Activated T-helper 17 cell treated with anti-CD3 and anti-CD28 coated beads, Interleukin-2, amount 50 U/mL, for 72 hours (primary cell): ENCODE data around the gene MAP2K6. TPM values are rescaled to one million over a fixed set of nuclear protein-coding genes. Genes with fewer than 3 reads are reported as not detected.

ENCODE experiments used
- ATAC-seq: fragments of 150-1000 bp; cut with Tn5 transposase; replicated peaks from 2 replicates; pipeline ENCODE4 v1.10.0; 2021; ENCODE audit warnings: mild to moderate bottlenecking, moderate library complexity
- H3K27ac Mint-ChIP-seq: one replicate; pipeline ENCODE4 v1.8.0; 2022; ENCODE audit warnings: mixed read lengths
- H3K27me3 Mint-ChIP-seq: one replicate; pipeline ENCODE4 v1.8.0; 2022; ENCODE audit warnings: mixed read lengths
- H3K36me3 Mint-ChIP-seq: one replicate; pipeline ENCODE4 v1.8.0; 2022; ENCODE audit warnings: low read depth, mild to moderate bottlenecking, mixed read lengths
- H3K4me1 Mint-ChIP-seq: one replicate; pipeline ENCODE4 v1.8.0; 2022; ENCODE audit warnings: mixed read lengths
- H3K4me3 Mint-ChIP-seq: one replicate; pipeline ENCODE4 v1.8.0; 2022; ENCODE audit warnings: mild to moderate bottlenecking, mixed read lengths
- H3K9me3 Mint-ChIP-seq: one replicate; pipeline ENCODE4 v1.8.0; 2022; ENCODE audit warnings: mixed read lengths
- total RNA-seq, 2 donors: library from RNA; stranded (reverse); gene quantifications; one replicate each; pipeline ENCODE4 v1.2.3, GENCODE V29; 2022

The MAP2K6 gene
- total RNA-seq, 2 donors from 2014 or later = 2.4 to 3.9 TPM

DNA sequence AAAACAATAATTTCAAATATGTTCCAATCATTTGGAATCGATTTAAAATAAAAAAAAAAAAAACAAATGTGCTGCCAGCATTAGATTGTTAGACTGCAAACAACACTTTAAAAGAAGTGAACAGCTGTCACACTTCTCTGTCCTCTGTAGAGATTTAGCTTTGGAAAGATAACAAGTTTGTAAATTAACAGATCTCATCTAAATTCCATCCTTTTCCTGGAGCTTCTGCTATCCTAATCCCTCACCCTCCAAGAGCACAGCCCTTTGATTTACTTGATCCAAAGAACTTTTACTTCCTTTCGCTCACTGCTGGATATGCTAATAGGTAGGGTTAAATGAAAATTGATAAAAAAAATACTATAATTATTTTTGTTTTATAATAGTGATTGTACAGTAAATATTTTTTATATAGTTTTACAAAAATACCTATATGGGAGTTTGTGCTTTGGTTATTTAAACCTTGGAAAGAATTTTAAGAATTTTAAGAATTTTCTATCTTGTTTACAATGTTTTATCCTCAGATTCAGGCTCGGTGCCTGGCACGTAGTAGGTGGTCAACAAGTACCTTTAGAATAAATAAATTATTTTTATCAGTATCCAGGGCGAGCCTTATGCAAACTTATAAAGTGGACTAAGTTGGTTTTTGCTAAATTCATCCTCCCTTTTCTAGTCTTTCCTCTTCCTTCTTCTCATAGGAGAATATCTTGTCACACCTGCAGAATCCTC lies 21.6 kb downstream of the MAP2K6 start:
- H3K27me3 Mint-ChIP-seq = no peaks in the 10 kb centered on the region
- H3K4me1 Mint-ChIP-seq = no peaks in the 10 kb centered on the region
- no peak for ATAC-seq
- H3K4me3 Mint-ChIP-seq = no peak overlapping the region
- no peaks in the 10 kb centered on the region for H3K36me3 Mint-ChIP-seq
- no peak overlapping the region for H3K27ac Mint-ChIP-seq
- peaks cover 11% of the 10 kb centered on the region for H3K9me3 Mint-ChIP-seq

DNA sequence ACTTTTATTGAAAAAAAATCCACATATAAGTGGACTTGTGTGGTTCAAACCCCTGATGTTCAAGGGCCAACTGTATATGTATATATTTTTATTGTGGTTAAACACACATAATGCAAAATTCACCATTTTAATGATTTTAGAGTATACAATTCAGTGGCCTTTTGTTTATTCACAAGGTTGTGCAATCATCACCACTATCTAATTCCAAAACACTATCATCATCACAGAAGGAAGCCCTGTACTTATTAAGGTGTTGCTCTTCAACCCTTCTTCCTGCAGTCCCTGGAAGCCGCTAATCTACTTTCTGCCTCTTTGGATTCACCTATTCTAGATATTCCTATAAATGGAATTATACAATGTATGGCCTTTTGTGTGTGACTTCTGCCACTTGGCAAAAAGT lies 23.0 kb downstream of the MAP2K6 start:
- no peaks in the 10 kb centered on the region for H3K4me1 Mint-ChIP-seq

DNA sequence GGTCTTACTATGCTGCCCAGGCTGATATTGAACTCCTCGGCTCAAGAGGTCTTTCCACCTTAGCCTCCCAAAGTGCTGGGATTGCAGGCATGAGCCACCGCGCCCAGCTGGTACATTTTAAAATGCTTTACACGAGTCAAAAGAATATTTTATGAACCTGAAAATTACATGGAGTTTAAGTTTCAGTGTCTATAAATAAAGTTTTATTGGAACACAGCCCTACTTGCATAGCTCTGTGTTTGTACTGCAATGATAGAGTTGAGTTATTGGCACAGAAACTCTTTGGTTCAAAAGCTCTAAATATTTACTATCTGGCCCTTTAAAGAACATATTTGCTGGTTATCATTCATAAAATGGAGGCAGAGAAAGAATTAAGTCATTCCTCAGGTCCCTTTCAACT lies 24.3 kb downstream of the MAP2K6 start:
- no peak for ATAC-seq
- no peaks in the 10 kb centered on the region for H3K4me1 Mint-ChIP-seq

More for the DNA sequence above, 23.0 kb downstream of the MAP2K6 start:
- H3K4me3 Mint-ChIP-seq = no peak overlapping the region
- no peaks in the 10 kb centered on the region for H3K36me3 Mint-ChIP-seq
- no peak overlapping the region for H3K27ac Mint-ChIP-seq
- ATAC-seq = no peak
- peaks cover 11% of the 10 kb centered on the region for H3K9me3 Mint-ChIP-seq
- H3K27me3 Mint-ChIP-seq = no peaks in the 10 kb centered on the region

DNA sequence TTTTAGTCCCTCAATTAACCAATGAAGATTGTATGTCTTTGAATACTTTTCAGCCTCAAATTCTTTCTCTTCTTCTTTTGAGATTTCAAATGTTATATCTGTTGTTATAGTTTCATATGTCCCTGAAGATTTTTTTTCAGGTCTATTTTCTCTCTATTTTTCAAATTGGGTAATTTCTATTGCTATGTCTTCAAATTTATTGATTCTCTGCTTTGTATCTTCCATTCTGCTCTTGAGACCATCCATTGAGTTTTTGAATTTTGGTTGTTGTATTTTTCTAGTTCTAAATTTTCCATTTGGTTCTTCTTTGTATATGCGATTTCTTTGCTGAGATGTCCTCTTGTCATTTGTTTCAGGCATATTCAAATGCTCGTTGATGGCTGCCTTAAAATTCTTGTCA lies 26.7 kb downstream of the MAP2K6 start:
- peaks cover 11% of the 10 kb centered on the region for H3K9me3 Mint-ChIP-seq
- no peaks in the 10 kb centered on the region for H3K27me3 Mint-ChIP-seq
- H3K36me3 Mint-ChIP-seq = no peaks in the 10 kb centered on the region
- no peak overlapping the region for H3K27ac Mint-ChIP-seq
- H3K4me1 Mint-ChIP-seq = no peaks in the 10 kb centered on the region
- ATAC-seq = no peak
- H3K4me3 Mint-ChIP-seq = no peak overlapping the region

More for the DNA sequence above, 24.3 kb downstream of the MAP2K6 start:
- Mint-ChIP-seq H3K9me3 (peaks cover 11% of the 10 kb centered on the region), H3K4me3 (no peak overlapping the region), H3K27me3 (no peaks in the 10 kb centered on the region), H3K27ac (no peak overlapping the region), H3K36me3 (no peaks in the 10 kb centered on the region)

DNA sequence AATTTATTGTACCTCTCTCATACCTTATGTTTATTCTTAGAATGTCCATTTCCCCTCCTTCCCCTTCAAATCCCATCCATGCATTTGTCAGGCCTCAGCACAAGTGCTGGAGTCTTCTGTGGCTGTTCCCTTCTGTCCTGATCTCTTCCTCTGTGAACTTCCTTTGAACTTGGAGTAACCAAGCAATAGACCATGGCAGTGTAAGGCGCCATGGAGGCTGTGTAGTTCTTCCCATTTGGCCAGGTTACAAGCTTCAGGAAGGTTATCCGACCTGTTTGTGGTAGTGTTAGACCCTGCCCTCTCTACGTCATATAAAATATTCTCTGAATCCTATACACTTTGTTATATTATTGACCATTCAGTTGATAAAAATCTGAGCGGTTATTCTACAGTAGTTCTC lies 28.6 kb downstream of the MAP2K6 start:
- Mint-ChIP-seq H3K4me1 (no peaks in the 10 kb centered on the region), H3K27me3 (no peaks in the 10 kb centered on the region), H3K4me3 (no peak overlapping the region), H3K36me3 (no peaks in the 10 kb centered on the region), H3K9me3 (peaks cover 11% of the 10 kb centered on the region), H3K27ac (no peak overlapping the region)
- ATAC-seq = no peak

DNA sequence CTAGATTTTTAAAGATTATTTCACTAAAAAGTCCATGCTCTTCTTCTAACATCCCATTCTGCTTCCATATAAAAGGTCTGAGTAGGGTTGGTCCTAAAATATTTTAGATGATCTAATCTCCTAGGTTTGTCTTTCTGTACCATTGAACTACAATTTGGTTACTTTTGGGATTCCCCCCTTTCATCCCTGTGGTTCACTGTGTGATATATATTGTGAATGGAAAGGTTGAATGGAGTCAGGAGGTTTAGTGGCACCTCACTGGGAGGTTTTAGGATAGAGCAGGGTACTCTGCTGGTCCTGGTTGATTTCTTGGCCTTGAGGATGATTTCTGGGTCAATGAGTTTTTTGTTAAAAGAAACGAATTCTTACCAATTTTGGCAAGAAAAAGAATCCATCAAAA lies 29.5 kb downstream of the MAP2K6 start:
- Mint-ChIP-seq H3K4me1 (peaks cover 1% of the 10 kb centered on the region), H3K27ac (no peak overlapping the region), H3K36me3 (no peaks in the 10 kb centered on the region), H3K4me3 (no peak overlapping the region), H3K27me3 (no peaks in the 10 kb centered on the region), H3K9me3 (peaks cover 10% of the 10 kb centered on the region)
- peak; percentile 54 for ATAC-seq

DNA sequence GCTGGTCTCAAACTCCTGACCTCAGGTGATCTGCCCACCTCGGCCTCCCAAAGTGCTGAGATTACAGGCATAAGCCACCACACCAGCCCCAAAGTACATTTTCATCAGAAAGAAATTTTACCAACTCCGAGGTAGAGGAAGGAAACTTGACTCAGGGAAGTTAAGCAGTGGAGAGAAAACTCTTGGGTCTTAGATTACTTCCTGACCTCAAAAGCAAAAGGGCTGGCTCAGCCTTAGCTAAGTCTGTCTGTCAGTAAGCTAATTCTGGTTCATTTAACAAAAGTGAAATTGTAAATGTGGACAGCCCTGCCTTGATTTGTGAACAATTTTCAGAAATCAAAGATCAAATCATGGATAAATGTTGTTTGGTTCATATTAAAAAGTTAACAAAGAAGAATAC lies 30.6 kb downstream of the MAP2K6 start:
- no peaks in the 10 kb centered on the region for H3K36me3 Mint-ChIP-seq
- ATAC-seq = no peak
- no peaks in the 10 kb centered on the region for H3K27me3 Mint-ChIP-seq
- no peak overlapping the region for H3K27ac Mint-ChIP-seq
- peaks cover 3% of the 10 kb centered on the region for H3K4me1 Mint-ChIP-seq
- no peak overlapping the region for H3K4me3 Mint-ChIP-seq
- H3K9me3 Mint-ChIP-seq = peaks cover 7% of the 10 kb centered on the region

DNA sequence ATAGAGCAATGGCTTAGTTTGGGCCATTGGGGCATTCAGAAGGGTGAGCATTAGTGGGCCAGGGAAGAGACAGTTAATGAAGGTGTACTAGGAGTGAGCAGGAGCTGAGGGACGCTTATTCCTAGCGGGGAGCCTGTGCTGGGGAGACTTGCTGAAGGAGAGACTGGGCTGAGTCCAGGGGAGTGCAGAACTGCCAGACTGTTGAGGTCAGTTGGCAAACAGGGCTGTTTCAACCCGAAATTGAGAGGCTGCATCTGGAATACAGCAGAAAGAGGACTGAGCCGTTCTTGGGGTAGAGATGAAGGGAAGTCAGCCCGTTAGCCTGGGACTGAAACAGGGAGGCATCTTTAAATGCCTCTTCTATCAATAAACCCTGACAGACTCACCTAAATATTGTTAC lies 33.2 kb downstream of the MAP2K6 start:
- ATAC-seq = no peak
- no peaks in the 10 kb centered on the region for H3K9me3 Mint-ChIP-seq
- H3K27me3 Mint-ChIP-seq = no peaks in the 10 kb centered on the region
- H3K36me3 Mint-ChIP-seq = no peaks in the 10 kb centered on the region
- no peak overlapping the region for H3K4me3 Mint-ChIP-seq
- peaks cover 18% of the 10 kb centered on the region for H3K4me1 Mint-ChIP-seq
- H3K27ac Mint-ChIP-seq = no peak overlapping the region

DNA sequence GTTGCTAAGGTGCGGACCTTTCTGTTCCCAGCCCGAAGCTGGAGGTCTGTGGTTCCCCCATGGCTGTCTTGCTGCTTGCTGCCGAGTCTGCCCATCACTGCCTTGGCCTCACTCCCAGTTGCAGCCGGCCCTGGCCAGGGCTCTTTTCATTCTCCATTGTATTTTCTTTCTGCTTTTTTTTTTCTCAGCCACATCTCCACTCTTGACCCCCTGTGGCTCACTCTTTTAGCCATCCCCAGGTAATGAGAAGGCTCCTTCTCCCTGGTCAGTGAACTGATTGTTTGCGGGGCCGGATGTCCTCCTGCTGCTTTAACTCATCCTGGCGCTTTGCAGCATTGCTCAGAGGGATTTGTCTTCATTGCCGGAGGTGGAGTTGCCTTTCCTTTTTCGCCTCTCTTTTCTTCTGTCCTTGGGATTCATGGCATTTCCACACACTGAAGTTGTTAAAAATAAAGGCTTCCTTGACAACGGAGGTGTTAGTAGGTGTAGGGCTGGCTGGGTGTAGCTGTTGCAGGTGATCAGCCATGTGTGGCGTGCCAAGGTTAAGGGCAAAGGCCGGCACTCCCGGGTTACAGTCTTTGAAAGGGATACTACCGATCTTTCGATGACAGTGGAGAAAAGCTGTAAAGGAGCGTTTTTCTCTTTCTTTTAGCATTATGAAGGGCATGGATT lies 34.1 kb downstream of the MAP2K6 start:
- no peaks in the 10 kb centered on the region for H3K27me3 Mint-ChIP-seq
- no peaks in the 10 kb centered on the region for H3K9me3 Mint-ChIP-seq
- H3K4me1 Mint-ChIP-seq = peaks cover 18% of the 10 kb centered on the region
- H3K4me3 Mint-ChIP-seq = no peak overlapping the region
- no peak for ATAC-seq
- no peak overlapping the region for H3K27ac Mint-ChIP-seq
- H3K36me3 Mint-ChIP-seq = no peaks in the 10 kb centered on the region

DNA sequence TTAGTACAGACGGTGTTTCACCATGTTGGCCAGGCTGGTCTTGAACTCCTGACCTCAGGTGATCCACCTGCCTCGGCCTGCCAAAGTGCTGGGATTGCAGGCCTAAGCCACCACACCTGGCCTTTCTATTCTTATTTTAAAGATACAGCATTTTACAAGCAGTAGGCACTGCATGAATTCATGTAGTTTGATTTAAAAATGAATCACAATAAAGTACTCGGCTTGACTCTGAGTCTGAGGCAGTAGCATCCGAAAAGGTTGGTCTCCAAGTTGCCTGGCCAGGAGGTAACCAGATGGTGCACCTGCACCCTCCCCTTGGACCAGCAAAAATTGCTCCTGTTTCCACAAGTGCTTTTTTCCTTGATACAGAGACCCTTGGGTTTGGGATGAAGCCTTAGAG lies 35.6 kb downstream of the MAP2K6 start:
- Mint-ChIP-seq H3K9me3 (no peaks in the 10 kb centered on the region), H3K36me3 (no peaks in the 10 kb centered on the region), H3K27me3 (no peaks in the 10 kb centered on the region), H3K4me1 (peaks cover 18% of the 10 kb centered on the region), H3K27ac (peak overlapping the region; percentile 43), H3K4me3 (no peak overlapping the region)
- ATAC-seq = no peak

DNA sequence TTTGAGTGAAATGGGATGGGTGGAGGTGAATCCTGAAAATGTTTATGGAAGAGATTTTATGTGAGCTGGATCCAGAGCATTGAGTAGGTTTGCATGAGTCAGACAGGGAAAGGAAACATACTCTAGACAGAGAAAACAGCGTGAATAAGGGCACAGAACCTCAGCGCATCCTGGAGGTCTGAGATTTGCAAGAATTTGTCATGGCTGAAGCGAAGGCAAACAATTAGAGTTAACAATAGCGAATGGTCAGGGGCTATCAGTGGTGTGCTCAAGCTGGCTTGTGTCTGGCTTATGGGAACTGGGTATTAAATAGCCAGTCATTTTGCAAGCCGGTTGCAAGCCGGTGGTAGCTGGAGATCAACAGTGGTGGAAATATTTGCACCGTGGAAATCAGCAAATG lies 36.4 kb downstream of the MAP2K6 start:
- ATAC-seq = no peak
- Mint-ChIP-seq H3K36me3 (no peaks in the 10 kb centered on the region), H3K9me3 (no peaks in the 10 kb centered on the region), H3K27ac (peak overlapping the region; percentile 43), H3K4me1 (peaks cover 18% of the 10 kb centered on the region), H3K27me3 (no peaks in the 10 kb centered on the region), H3K4me3 (no peak overlapping the region)

DNA sequence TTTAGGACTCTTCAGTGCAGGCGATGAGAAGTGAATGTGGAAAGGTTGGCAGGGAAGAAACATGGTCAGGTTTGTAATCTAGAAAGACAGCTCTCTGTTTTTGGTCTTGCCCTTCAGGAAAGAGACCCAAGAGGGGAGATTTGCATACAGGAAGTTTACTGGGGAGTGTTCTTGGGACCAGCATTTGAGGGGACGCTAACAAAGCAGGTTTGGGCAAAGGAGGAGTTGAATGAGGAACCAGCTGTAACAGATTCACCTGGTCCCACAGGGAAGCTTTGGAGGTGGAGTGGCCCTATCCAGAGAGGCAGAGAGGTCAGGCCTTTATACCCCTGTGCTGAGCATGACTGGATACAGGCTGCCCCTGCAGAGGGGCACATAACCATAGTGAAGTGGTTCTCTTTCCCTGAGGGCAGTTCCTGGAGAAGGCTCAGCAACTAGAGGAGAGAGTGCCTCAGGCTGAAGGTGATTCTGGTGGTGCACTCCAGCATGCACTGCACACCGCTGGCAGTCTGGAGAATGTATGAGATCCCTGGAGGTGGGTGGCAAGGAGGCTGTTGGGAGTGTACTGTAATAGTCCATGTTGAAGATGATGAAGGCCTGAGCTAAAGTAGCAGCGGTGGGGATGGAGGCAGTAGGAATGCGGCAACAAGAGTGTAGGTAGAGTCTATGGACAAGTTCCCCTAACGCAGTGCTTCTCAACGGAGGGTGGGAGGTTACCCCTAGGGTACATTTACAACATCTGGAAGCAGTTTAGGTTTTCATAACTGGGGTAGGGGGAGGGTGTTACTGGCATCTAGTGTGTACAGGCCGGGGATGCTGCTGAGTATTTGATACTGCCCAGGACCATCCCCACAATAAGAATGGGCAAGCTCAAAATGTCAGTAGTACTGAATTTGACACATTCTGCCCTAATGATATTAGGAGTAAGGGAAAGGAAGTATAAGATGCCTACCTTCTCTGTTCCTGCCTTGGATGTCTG lies 37.2 kb downstream of the MAP2K6 start:
- no peak overlapping the region for H3K4me3 Mint-ChIP-seq
- no peaks in the 10 kb centered on the region for H3K27me3 Mint-ChIP-seq
- no peaks in the 10 kb centered on the region for H3K9me3 Mint-ChIP-seq
- peaks cover 20% of the 10 kb centered on the region for H3K4me1 Mint-ChIP-seq
- ATAC-seq = no peak
- no peaks in the 10 kb centered on the region for H3K36me3 Mint-ChIP-seq
- H3K27ac Mint-ChIP-seq = peak overlapping the region; percentile 43

DNA sequence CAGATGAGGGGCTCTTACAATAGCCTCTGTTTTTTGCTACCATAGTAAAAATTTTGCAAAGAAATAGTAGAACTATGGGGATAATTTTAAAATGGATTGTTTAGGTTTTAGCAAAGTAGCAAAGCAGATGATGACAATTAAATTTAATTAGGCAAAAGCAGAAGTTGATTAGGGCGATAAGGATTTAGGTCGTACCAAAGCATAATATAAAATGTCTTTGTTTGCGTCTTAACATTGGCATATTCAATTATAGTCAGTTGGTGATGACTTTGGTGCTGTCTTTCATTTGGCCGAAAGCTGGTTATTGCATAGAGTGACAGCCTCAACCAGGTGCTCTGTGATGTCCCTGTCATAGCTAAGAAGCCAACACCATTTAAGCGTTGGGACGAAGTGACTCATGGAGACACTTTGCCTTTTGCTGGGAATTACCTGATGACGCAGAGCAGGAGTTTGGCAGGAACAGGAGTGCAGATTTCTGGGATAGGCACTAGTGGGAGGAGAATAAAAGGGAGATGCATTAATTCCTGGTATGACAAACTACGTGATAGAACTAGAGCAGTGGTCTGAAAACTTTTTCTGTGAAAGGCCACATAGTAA lies 38.3 kb downstream of the MAP2K6 start:
- Mint-ChIP-seq H3K27ac (no peak overlapping the region), H3K9me3 (no peaks in the 10 kb centered on the region), H3K36me3 (no peaks in the 10 kb centered on the region), H3K4me3 (no peak overlapping the region), H3K4me1 (peaks cover 23% of the 10 kb centered on the region), H3K27me3 (no peaks in the 10 kb centered on the region)
- no peak for ATAC-seq

DNA sequence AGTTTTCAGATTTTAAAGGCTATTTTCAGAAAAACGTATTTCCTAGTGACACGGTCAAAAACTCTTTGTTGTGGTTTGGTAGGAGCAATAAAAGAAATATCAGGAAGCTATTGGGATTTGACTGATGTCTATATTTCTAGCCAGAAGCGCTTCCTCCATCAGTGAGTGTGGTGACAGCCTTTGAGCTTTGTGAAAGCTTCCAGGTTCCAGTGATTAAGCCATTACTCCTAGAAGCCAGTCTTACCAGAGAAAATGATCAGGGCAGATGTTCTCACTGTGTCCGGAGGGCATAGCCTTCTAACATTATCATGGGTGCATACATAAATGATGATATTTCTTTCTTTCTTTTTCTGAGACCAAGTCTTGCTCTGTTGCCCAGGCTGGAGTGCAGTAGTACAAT lies 39.6 kb downstream of the MAP2K6 start:
- no peak overlapping the region for H3K27ac Mint-ChIP-seq
- H3K4me3 Mint-ChIP-seq = no peak overlapping the region
- H3K36me3 Mint-ChIP-seq = no peaks in the 10 kb centered on the region
- H3K27me3 Mint-ChIP-seq = no peaks in the 10 kb centered on the region
- no peak for ATAC-seq
- H3K9me3 Mint-ChIP-seq = no peaks in the 10 kb centered on the region
- peaks cover 21% of the 10 kb centered on the region for H3K4me1 Mint-ChIP-seq
